ENCODE measurements around the gene B3GALNT2.

DNA sequence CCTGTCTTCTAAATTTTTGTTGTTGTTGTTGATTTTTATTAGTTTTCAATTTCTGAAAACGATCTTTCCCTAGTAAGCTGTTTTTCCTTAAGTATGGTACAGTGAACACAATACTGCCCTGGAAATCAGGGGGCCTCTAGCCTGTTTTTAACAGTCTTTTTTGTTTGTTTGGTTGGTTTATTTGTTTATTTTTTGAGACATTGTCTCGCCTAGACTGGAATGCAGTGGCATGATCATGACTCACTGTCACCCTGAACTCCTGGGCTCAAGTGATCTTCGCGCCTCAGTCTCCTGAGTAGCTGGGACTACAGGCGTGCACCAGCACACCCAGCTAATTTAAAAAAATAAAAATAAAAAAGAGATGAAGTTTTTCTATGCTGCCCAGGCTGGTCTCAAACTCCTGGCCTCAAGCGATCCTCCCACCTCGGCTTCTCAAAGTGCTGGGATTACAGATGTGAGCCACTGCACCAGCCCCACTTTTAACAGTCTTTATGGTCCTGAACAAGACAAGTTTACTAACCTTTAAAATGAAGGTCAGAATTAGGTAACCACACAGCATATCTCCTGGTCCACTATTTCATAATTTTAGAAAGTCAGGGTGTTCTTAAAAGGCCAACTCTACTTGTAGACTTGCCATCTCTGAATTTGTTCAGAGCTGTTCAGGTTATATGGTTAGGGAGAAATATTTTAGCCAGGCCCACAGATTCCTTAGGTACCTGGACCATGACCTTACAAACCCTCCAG, 101.6 kb downstream of the B3GALNT2 start:
- TF ChIP-seq, protein P1, sequence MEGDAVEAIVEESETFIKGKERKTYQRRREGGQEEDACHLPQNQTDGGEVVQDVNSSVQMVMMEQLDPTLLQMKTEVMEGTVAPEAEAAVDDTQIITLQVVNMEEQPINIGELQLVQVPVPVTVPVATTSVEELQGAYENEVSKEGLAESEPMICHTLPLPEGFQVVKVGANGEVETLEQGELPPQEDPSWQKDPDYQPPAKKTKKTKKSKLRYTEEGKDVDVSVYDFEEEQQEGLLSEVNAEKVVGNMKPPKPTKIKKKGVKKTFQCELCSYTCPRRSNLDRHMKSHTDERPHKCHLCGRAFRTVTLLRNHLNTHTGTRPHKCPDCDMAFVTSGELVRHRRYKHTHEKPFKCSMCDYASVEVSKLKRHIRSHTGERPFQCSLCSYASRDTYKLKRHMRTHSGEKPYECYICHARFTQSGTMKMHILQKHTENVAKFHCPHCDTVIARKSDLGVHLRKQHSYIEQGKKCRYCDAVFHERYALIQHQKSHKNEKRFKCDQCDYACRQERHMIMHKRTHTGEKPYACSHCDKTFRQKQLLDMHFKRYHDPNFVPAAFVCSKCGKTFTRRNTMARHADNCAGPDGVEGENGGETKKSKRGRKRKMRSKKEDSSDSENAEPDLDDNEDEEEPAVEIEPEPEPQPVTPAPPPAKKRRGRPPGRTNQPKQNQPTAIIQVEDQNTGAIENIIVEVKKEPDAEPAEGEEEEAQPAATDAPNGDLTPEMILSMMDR (tag by site-specific recombination; IDR thresholded peaks at IDR 0.05), result no peak
- TF ChIP-seq, protein P2, sequence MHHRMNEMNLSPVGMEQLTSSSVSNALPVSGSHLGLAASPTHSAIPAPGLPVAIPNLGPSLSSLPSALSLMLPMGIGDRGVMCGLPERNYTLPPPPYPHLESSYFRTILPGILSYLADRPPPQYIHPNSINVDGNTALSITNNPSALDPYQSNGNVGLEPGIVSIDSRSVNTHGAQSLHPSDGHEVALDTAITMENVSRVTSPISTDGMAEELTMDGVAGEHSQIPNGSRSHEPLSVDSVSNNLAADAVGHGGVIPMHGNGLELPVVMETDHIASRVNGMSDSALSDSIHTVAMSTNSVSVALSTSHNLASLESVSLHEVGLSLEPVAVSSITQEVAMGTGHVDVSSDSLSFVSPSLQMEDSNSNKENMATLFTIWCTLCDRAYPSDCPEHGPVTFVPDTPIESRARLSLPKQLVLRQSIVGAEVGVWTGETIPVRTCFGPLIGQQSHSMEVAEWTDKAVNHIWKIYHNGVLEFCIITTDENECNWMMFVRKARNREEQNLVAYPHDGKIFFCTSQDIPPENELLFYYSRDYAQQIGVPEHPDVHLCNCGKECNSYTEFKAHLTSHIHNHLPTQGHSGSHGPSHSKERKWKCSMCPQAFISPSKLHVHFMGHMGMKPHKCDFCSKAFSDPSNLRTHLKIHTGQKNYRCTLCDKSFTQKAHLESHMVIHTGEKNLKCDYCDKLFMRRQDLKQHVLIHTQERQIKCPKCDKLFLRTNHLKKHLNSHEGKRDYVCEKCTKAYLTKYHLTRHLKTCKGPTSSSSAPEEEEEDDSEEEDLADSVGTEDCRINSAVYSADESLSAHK (tag by site-specific recombination; IDR thresholded peaks at IDR 0.05), result no peak
- TF ChIP-seq KLF10 (tag by site-specific recombination; IDR thresholded peaks at IDR 0.05) (no peak), TRIM28 (IDR thresholded peaks at IDR 0.05; ENCODE audit: borderline replicate concordance, low read length) (no peak), ZBTB21 (tag by site-specific recombination; IDR thresholded peaks at IDR 0.05) (no peak), ZNF274 (IDR thresholded peaks at IDR 0.05; ENCODE audit: low read length) (no peak), ZNF274 (tag by site-specific recombination; IDR thresholded peaks at IDR 0.05; ENCODE audit: borderline replicate concordance) (no peak), ZNF404 (tag by site-specific recombination; IDR thresholded peaks at IDR 0.05) (no peak), ZNF133 (tag by site-specific recombination; IDR thresholded peaks at IDR 0.05) (no peak), ZNF449 (tag by site-specific recombination; IDR thresholded peaks at IDR 0.05) (no peak)
- TF ChIP-seq, protein P3, sequence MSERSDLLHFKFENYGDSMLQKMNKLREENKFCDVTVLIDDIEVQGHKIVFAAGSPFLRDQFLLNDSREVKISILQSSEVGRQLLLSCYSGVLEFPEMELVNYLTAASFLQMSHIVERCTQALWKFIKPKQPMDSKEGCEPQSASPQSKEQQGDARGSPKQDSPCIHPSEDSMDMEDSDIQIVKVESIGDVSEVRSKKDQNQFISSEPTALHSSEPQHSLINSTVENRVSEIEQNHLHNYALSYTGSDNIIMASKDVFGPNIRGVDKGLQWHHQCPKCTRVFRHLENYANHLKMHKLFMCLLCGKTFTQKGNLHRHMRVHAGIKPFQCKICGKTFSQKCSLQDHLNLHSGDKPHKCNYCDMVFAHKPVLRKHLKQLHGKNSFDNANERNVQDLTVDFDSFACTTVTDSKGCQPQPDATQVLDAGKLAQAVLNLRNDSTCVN (tag by site-specific recombination; optimal IDR thresholded peaks at IDR 0.05), result no peak
- TF ChIP-seq, protein P4, sequence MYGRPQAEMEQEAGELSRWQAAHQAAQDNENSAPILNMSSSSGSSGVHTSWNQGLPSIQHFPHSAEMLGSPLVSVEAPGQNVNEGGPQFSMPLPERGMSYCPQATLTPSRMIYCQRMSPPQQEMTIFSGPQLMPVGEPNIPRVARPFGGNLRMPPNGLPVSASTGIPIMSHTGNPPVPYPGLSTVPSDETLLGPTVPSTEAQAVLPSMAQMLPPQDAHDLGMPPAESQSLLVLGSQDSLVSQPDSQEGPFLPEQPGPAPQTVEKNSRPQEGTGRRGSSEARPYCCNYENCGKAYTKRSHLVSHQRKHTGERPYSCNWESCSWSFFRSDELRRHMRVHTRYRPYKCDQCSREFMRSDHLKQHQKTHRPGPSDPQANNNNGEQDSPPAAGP (tag by site-specific recombination; IDR thresholded peaks at IDR 0.05), result 0 out of 2 replicates have a peak, but pooled peaks have one; percentile 16
